Measurements from ENCODE around the gene HDDC3. TPM values are rescaled to one million over a fixed set of nuclear protein-coding genes. Genes with fewer than 3 reads are reported as not detected.

The HDDC3 gene
- total and polyA plus RNA-seq, 2 donors (not counting 1 experiment from before 2014, with no cell fraction given): 10.2 to 16.3 TPM

GRCh38 chr15:90959894-90960293 is 27.5 kb upstream of the HDDC3 start:
- Histone ChIP-seq H3K9me3 (ENCODE audit: control insufficient read depth, insufficient read depth, low read depth, low read length) (no peaks in the 10 kb centered on the region), H3K4me2 (ENCODE audit: extremely low read depth, insufficient read depth, low read length) (no peak overlapping the region), H3K4me3 (replicated peaks in 1 of 4; ENCODE audit: control extremely low read depth in 1 of 4, insufficient read depth in 1 of 4, low read depth in 3 of 4, low read length in 4 of 4) (no peak overlapping the region), H4K20me1 (ENCODE audit: control insufficient read depth, extremely low read depth, insufficient read depth, low read length) (no peaks in the 10 kb centered on the region), H3K4me1 (ENCODE audit: control insufficient read depth, extremely low read depth, insufficient read depth, low read length) (peaks cover 6% of the 10 kb centered on the region), H2AFZ (ENCODE audit: low read length) (no peak overlapping the region), H3K27me3 (ENCODE audit: control insufficient read depth, insufficient read depth, low read length) (no peaks in the 10 kb centered on the region), H3K79me2 (ENCODE audit: control insufficient read depth, insufficient read depth, low read length) (peaks cover 3% of the 10 kb centered on the region), H3K9ac (ENCODE audit: insufficient read depth, low read length) (no peak overlapping the region), H3K27ac (ENCODE audit: insufficient read depth, low read length) (no peak overlapping the region), H3K36me3 (ENCODE audit: control insufficient read depth, insufficient read depth, low read length) (peaks cover 10% of the 10 kb centered on the region)
- TF ChIP-seq CTCF (conservative IDR thresholded peaks at IDR 0.05 in 1 of 2, IDR thresholded peaks at IDR 0.05 in 1 of 2; ENCODE audit: low read depth in 1 of 2, low read length in 2 of 2): no peak
- DNase-seq (ENCODE audit: low read depth in 2 of 2): peak; percentile 21 to 23

GRCh38 chr15:90959028-90959595 is 26.8 kb upstream of the HDDC3 start:
- no peak overlapping the region for H3K4me2 ChIP-seq (ENCODE audit: extremely low read depth, insufficient read depth, low read length)
- DNase-seq (ENCODE audit: low read depth in 2 of 2): no peak
- TF ChIP-seq EZH2 (IDR thresholded peaks at IDR 0.05; ENCODE audit: low read length, missing control alignments) (no peak), CTCF (conservative IDR thresholded peaks at IDR 0.05 in 1 of 2, IDR thresholded peaks at IDR 0.05 in 1 of 2; ENCODE audit: low read depth in 1 of 2, low read length in 2 of 2) (no peak)
- H3K9me3 ChIP-seq (ENCODE audit: control insufficient read depth, insufficient read depth, low read depth, low read length): no peaks in the 10 kb centered on the region
- peaks cover 10% of the 10 kb centered on the region for H3K36me3 ChIP-seq (ENCODE audit: control insufficient read depth, insufficient read depth, low read length)
- H3K27me3 ChIP-seq (ENCODE audit: control insufficient read depth, insufficient read depth, low read length): no peaks in the 10 kb centered on the region
- no peak overlapping the region for H3K9ac ChIP-seq (ENCODE audit: insufficient read depth, low read length)
- peaks cover 3% of the 10 kb centered on the region for H3K79me2 ChIP-seq (ENCODE audit: control insufficient read depth, insufficient read depth, low read length)
- H2AFZ ChIP-seq (ENCODE audit: low read length): no peak overlapping the region
- no peak overlapping the region for H3K4me3 ChIP-seq (replicated peaks in 1 of 4; ENCODE audit: control extremely low read depth in 1 of 4, insufficient read depth in 1 of 4, low read depth in 3 of 4, low read length in 4 of 4)
- peaks cover 6% of the 10 kb centered on the region for H3K4me1 ChIP-seq (ENCODE audit: control insufficient read depth, extremely low read depth, insufficient read depth, low read length)
- no peaks in the 10 kb centered on the region for H4K20me1 ChIP-seq (ENCODE audit: control insufficient read depth, extremely low read depth, insufficient read depth, low read length)
- no peak overlapping the region for H3K27ac ChIP-seq (ENCODE audit: insufficient read depth, low read length)

- Histone ChIP-seq H2AFZ (ENCODE audit: low read length) (peak overlapping the region; percentile 57), H3K27ac (ENCODE audit: insufficient read depth, low read length) (peak overlapping the region; percentile 29)
These were observed 25.4 kb upstream of the HDDC3 start for GRCh38 chr15:90957791-90958190.

More at GRCh38 chr15:90957791-90958190, 25.4 kb upstream of the HDDC3 start:
- no peaks in the 10 kb centered on the region for H3K27me3 ChIP-seq (ENCODE audit: control insufficient read depth, insufficient read depth, low read length)
- H3K4me1 ChIP-seq (ENCODE audit: control insufficient read depth, extremely low read depth, insufficient read depth, low read length): peaks cover 6% of the 10 kb centered on the region
- H3K4me3 ChIP-seq (replicated peaks in 1 of 4; ENCODE audit: control extremely low read depth in 1 of 4, insufficient read depth in 1 of 4, low read depth in 3 of 4, low read length in 4 of 4): peak overlapping the region; percentile 25 to 68 (median 56)
- H3K9me3 ChIP-seq (ENCODE audit: control insufficient read depth, insufficient read depth, low read depth, low read length): no peaks in the 10 kb centered on the region
- H3K36me3 ChIP-seq (ENCODE audit: control insufficient read depth, insufficient read depth, low read length): peaks cover 22% of the 10 kb centered on the region
- TF ChIP-seq EZH2 (IDR thresholded peaks at IDR 0.05; ENCODE audit: low read length, missing control alignments): no peak
- no peak for TF ChIP-seq CTCF (conservative IDR thresholded peaks at IDR 0.05 in 1 of 2, IDR thresholded peaks at IDR 0.05 in 1 of 2; ENCODE audit: low read depth in 1 of 2, low read length in 2 of 2)
- peak overlapping the region; percentile 88 for H3K4me2 ChIP-seq (ENCODE audit: extremely low read depth, insufficient read depth, low read length)
- no peaks in the 10 kb centered on the region for H4K20me1 ChIP-seq (ENCODE audit: control insufficient read depth, extremely low read depth, insufficient read depth, low read length)
- no peak for DNase-seq (ENCODE audit: low read depth in 2 of 2)
- peaks cover 3% of the 10 kb centered on the region for H3K79me2 ChIP-seq (ENCODE audit: control insufficient read depth, insufficient read depth, low read length)
- no peak overlapping the region for H3K9ac ChIP-seq (ENCODE audit: insufficient read depth, low read length)
